NAMALWA (cell line): ENCODE measurements around the gene RNF212.

ENCODE experiments used
- DNase-seq: peaks from one replicate; pipeline ENCODE4 v3.0.0-alpha.2; 2015; ENCODE audit warnings: low spot score

RNF212 gene

GRCh38 chr4:1036095-1036494 is 77.3 kb downstream of the RNF212 start:
- DNase-seq: no peak

GRCh38 chr4:1035510-1035909 is 77.9 kb downstream of the RNF212 start:
- DNase-seq: no peak

GRCh38 chr4:1033840-1034551 is 79.4 kb downstream of the RNF212 start:
- DNase-seq: no peak

- DNase-seq: no peak
Observed at GRCh38 chr4:1032861-1033260, 80.5 kb downstream of the RNF212 start.

- peak; percentile 73 for DNase-seq
Observed at GRCh38 chr4:1031956-1032795, 81.2 kb downstream of the RNF212 start.

GRCh38 chr4:1031346-1031745 is 82.0 kb downstream of the RNF212 start:
- no peak for DNase-seq

GRCh38 chr4:1030559-1030958 is 82.8 kb downstream of the RNF212 start:
- DNase-seq: peak; percentile 42

- no peak for DNase-seq
Observed at GRCh38 chr4:1030031-1030430, 83.3 kb downstream of the RNF212 start.

- DNase-seq: no peak
Observed at GRCh38 chr4:1029529-1029928, 83.8 kb downstream of the RNF212 start.

- no peak for DNase-seq
Observed at GRCh38 chr4:1028574-1029220, 84.7 kb downstream of the RNF212 start.

GRCh38 chr4:1027915-1028238 is 85.5 kb downstream of the RNF212 start:
- DNase-seq: no peak

- no peak for DNase-seq
Observed at GRCh38 chr4:1027219-1027914, 86.0 kb downstream of the RNF212 start.

- peak; percentile 93 for DNase-seq
Observed at GRCh38 chr4:1026115-1026514, 87.2 kb downstream of the RNF212 start.

- no peak for DNase-seq
Observed at GRCh38 chr4:1024882-1025545, 88.3 kb downstream of the RNF212 start.

- DNase-seq: no peak
Observed at GRCh38 chr4:1023895-1024740, 89.2 kb downstream of the RNF212 start.

GRCh38 chr4:1023075-1023640 is 90.2 kb downstream of the RNF212 start:
- no peak for DNase-seq

GRCh38 chr4:1022739-1023066 is 90.7 kb downstream of the RNF212 start:
- no peak for DNase-seq

GRCh38 chr4:1022051-1022738 is 91.2 kb downstream of the RNF212 start:
- DNase-seq: no peak
